ENCODE measurements around the gene ZBTB38. TPM values are rescaled to one million over a fixed set of nuclear protein-coding genes. Genes with fewer than 3 reads are reported as not detected.

ZBTB38 gene
- total and polyA plus RNA-seq, 2 of the 13 experiments (the other 11 are each of a cell fraction or from before 2014, with no cell fraction given) = 26.8 to 51.7 TPM

- TF ChIP-seq ARID4A (CRISPR knock-in tag; IDR thresholded peaks at IDR 0.05; ENCODE audit: borderline replicate concordance) = peak; percentile 36; the same call in 1 of the 2 replicates
- no peak for TF ChIP-seq REL (CRISPR knock-in tag; conservative IDR thresholded peaks at IDR 0.05)
- TF ChIP-seq JARID2 (CRISPR knock-in tag; IDR thresholded peaks at IDR 0.05; ENCODE audit: insufficient replicate concordance) = no peak
- TF ChIP-seq FOXP1 (IDR thresholded peaks at IDR 0.05) = 0 out of 2 replicates have a peak, but pooled peaks have one; percentile 42
- TF ChIP-seq FOXP1 (CRISPR knock-in tag; IDR thresholded peaks at IDR 0.05) = peak; percentile 44; the same call in 1 of the 2 replicates
- peak; percentile 57 for TF ChIP-seq NCOA2 (CRISPR knock-in tag; IDR thresholded peaks at IDR 0.05)
- TF ChIP-seq SIN3A (IDR thresholded peaks at IDR 0.05; ENCODE audit: borderline replicate concordance, low read depth, low read length) = no peak
- TF ChIP-seq PHF8 (CRISPR knock-in tag; IDR thresholded peaks at IDR 0.05) = no peak
- no peak for TF ChIP-seq IRX3 (CRISPR knock-in tag; IDR thresholded peaks at IDR 0.05; ENCODE audit: borderline replicate concordance, low read depth)
- no peak for TF ChIP-seq KAT2B (IDR thresholded peaks at IDR 0.05; ENCODE audit: borderline replicate concordance, low read depth, low read length)
- TF ChIP-seq HNF1B (CRISPR knock-in tag; IDR thresholded peaks at IDR 0.05) = no peak
- TF ChIP-seq ZNF788 (CRISPR knock-in tag; IDR thresholded peaks at IDR 0.05; ENCODE audit: borderline replicate concordance) = no peak
- TF ChIP-seq NR3C1 (CRISPR knock-in tag; IDR thresholded peaks at IDR 0.05) = no peak
- no peak; the same call in 1 of the 2 replicates for TF ChIP-seq NR2F2 (IDR thresholded peaks at IDR 0.05; ENCODE audit: borderline replicate concordance, low read depth)
- no peak for TF ChIP-seq PREB (CRISPR knock-in tag; IDR thresholded peaks at IDR 0.05)
- TF ChIP-seq ZZZ3 (CRISPR knock-in tag; IDR thresholded peaks at IDR 0.05; ENCODE audit: borderline replicate concordance) = 0 out of 2 replicates have a peak, but pooled peaks have one; percentile 41
- peak; percentile 16; the same call in 1 of the 2 replicates for TF ChIP-seq ZNF770 (CRISPR knock-in tag; IDR thresholded peaks at IDR 0.05)
- TF ChIP-seq HNF4G (IDR thresholded peaks at IDR 0.05; ENCODE audit: borderline replicate concordance, low read depth, low read length) = peak; percentile 88
- peak; percentile 65; the same call in 1 of the 2 replicates for TF ChIP-seq HNF4G (CRISPR knock-in tag; IDR thresholded peaks at IDR 0.05; ENCODE audit: borderline replicate concordance, low read depth)
- no peak for TF ChIP-seq EZH2 (conservative IDR thresholded peaks at IDR 0.05; ENCODE audit: low read depth, low read length)
Measured at GRCh38 chr3:141400073-141400971, 32.0 kb downstream of the ZBTB38 start (continued).

Measured in HepG2 (cell line).